Activated CD4-positive, CD25-positive, alpha-beta regulatory T cell treated with anti-CD3 and anti-CD28 coated beads, Interleukin-2, amount 50 U/mL, for 72 hours (primary cell): Measurements from ENCODE around the gene SAMHD1.
A peak's percentile ranks its signal among the peaks of the same experiment; 100 is the strongest.
"Not testable (repeated sequence)": the region's sequence is repeated elsewhere in the genome, so short reads cannot be mapped to it uniquely, and the experiment has no call there.

ENCODE experiments used
- DNase-seq: peaks from one replicate; pipeline ENCODE4 v3.0.0; 2021

Gene SAMHD1

DNA sequence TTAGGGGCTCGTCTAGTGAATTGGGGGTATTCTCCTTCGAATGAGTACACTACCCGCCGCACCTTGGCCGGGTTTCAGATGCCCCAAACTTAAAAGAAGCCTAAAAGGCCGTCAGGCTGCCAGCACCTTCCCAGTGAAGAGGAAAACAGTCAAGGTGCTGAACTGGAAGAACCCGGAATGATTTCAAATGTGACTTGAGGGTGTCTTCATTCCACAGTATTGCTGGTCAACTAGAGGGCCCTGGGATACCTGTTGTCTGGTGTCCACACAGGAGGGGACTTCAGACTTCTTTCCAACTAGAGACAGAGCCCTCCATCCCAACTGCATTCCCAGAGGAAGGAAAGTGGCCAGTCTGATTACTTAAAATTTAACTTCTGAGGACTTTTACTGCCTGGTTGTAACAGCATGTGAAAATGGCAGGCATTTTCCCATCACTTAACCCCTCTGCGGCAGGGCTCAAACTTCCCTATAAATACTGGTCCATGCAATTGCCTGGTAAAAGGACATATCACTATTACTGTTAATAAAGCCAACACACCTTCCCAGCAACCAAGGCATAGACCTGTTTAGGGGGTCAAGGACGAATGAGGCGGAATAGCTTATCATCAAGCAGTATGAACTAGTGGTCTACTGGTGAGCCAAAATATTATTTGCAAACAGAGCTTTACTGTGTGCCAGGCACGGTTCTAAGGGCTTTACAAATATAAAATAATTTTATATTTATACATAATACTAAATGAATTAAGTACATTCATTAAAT is 651 bp upstream of the SAMHD1 start:
- no peak for DNase-seq

DNA sequence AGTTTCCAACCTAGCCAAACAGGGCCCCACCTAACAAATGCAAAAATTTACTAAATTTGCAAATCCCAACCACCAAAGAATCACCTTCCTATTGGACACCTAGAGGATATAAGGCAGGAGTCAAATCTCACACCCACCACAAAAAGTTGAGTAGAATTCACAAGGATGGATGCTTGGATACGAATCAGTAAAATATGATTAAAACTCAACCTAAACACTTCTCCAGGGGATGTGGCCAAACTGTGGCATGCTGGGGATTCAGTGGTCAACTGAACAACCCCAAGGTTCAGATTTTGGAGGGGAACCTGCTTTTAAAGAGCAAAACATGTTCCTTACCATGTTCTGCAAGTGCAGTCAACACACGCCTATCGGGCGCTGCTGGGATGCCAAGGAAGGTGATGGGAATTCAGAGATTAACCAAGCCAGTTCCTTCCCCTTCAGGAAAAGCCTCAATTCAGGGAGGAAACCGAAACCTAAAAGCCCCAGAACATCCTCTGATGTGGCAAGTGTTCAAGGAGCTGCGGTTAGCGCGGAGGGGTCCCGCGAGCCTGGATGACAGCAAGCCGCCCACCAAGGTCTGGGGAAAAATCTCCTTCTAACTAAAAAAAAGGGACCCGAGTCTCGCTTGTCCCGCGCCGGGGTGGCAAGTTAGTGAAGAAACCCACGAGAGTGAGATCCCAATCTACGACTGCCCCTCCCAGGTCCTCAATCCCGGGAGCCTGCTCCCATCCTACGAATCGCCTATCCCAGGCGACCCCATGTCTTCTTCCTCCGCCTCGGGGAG is 902 bp downstream of the SAMHD1 start:
- DNase-seq = no peak

DNA sequence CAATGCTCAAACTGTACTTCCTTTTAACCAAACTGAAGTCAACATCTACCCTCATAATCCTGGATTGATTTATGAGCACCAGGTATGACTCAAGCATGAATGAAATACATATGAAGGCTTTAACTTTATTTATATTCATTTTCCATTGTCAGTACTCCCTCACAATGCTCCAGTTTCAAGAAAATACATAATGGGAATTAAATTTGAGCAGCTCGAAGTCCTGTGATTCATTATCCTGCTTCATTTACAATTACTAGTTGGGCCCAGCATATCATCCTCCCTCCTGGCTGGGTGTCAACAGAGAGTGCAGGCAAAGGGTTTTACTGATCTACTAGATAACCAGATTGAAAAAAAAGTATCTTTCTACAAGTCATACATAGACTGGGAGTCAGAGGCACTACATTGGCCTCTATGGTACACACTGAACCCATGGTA is 10.1 kb downstream of the SAMHD1 start:
- no peak for DNase-seq

DNA sequence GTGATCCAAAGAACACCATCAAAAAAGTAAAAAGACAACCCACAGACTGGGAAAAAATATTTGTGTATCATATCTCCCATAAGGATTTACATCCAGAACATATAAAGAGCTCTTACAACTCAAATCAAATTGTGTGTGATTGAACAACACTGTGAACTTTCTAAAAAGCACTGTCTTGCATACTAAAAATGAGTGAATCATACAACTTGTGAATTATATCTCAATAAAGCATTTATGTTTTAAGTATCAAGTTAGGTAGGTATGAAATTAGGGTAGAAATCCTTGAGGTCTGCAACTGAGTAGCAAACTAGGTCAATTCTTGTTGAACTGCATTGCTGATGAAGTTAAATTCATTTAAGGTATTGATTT is 14.1 kb downstream of the SAMHD1 start:
- DNase-seq = no peak

DNA sequence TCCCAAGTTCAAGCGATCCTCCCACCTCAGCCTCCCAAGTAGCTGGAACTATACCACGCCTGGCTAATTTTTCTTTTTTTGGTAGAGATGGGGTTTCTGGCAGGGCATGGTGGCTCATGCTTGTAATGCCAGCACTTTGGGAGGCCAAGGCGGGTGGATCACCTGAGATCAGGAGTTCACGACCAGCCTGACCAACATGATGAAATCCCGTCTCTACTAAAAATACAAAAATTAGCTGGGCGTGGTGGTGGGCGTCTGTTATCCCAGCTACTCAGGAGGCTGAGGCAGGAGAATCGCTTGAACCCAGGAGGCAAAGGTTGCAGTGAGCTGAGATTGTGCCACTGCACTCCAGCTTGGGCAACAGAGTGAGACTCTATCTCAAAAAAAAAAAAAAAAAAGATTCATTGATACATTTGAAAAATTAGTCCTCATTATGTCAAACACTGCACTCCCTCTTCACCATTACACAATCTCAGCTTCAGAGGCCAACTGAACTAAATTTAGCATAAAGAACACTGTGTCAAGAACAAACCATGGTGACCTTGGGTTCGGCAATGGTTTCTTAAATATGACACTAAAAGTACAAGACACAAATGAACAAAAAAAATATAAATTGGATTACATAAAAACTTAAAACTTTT is 14.6 kb downstream of the SAMHD1 start:
- DNase-seq = not testable (repeated sequence)

DNA sequence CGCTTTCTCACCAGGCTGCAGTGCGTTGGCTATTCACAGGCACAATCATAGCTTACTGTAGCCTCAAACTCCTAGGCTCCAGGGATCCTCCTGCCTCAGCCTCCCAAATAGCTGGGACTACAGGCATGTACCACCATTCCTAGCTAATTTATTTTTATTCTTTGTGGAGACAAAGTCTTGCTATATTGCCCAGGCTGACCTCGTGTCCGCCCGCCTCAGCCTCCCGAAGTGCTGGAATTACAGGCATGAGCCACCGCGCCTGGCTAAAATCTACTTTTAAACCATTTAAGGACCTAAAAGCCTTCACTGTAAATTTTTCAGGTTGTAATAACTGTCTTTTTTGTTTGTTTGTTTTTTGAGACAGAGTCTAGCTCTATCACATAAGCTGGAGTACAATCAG is 15.2 kb downstream of the SAMHD1 start:
- DNase-seq = no peak

DNA sequence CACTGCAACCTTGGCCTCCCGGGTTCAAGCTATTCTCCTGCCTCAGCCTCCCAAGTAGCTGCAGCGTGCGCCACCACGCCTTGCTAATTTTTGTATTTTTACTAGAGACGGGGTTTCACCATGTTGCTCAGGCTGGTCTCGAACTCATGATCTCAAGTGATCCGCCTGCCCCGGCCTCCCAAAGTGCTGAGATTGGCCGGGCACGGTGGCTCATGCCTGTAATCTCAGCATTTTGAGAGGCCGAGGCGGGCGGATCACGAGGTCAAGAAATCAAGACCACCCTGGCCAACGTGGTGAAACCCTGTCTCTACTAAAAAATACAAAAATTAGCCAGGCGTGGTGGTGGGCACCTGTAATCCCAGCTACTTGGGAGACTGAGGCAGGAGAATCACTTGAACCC is 17.9 kb downstream of the SAMHD1 start:
- DNase-seq = not testable (repeated sequence)

DNA sequence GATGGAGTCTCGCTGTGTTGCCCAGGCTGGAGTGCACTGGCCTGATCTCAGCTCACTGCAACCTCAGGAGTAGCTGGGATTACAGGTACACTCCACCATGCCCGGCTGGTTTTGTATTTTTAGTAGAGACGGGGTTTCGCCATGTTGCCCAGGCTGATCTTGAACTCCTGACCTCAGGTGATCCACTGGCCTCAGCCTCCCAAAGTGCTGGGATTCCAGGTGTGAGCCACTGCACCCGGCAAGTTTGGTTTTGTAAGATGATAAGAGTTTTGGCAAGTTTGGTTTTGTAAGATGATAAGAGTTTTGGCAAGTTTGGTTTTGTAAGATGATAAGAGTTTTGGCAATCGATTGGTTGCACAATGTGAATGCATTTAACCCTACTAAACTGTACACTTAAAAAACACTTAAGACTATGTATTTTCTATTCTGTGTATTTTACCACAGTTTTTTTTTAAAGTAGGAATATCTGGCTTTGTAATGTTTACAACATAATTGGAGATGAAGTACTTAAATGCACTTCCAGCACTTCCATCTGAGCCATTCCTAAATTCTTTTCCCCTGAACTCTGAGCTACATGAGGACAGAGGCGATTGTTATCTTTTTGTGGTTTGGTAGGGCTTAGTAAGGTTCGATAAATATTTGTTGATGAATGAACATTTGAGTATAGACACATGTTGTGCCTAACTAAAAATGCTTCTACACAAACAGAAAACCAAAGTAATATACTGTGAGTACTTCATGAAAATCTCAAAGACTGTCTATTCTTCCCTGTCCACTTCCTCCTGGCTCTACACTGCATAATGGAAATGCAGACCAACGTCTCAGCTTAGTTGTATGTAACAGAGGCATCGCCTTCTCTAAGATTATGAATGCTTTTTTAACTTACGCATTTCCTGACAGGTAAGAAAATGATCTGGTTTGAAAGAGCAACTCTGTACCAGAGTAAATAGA is 18.8 kb downstream of the SAMHD1 start:
- DNase-seq = peak; percentile 7

DNA sequence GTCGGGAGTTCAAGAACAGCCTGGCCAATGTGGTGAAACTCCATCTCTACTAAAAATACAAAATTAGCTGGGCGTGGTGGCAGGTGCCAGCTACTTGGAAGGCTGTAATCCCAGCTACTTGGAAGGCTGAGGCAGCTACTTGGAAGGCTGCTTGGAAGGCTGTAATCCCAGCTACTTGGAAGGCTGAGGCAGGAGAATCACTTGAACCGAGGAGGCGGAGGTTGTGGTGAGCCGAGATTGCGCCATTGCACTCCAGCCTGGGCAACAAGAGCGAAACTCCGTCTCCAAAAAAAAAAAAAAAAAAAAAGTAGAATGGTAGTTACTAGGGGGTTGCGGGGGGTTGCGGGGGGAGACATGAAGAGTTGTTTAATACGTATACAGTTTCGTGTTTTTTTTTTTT is 19.4 kb downstream of the SAMHD1 start:
- DNase-seq = peak; percentile 3

DNA sequence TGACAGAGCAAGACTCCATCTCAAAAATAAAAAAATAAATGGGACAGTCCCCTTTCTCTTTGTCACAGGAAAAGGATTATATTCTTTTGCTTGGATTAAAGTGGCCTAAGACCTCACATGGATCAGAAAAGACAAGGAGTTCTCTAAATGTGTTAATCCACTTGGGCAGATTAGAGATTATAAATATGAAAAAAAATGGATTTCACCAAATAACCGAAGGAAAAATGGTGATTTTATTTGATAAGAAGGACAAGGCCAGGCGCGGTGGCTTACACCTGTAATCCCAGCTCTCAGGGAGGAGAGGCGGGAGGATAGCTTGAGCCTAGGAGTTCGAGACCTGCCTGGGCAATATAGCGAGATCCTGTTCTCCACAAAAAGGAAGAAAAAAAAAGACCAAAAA is 21.8 kb downstream of the SAMHD1 start:
- no peak for DNase-seq

DNA sequence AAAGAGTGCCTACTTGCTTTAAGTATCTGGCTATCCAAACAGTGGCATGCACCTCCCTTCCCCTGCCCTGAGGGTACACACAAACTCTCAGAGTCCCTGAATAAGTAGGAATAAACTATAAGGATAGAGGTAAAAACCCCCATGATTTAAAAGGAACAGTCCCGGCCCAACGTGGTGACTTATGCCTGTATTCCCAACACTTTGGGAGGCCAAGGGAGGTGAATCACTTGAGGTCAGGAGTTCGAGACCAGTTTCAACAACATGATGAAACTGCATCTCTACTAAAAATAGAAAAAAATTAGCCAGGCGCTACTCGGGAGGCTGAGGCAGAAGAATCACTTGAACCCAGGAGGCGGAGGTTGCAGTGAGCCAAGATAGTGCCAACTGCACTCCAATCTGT is 22.2 kb downstream of the SAMHD1 start:
- no peak for DNase-seq

DNA sequence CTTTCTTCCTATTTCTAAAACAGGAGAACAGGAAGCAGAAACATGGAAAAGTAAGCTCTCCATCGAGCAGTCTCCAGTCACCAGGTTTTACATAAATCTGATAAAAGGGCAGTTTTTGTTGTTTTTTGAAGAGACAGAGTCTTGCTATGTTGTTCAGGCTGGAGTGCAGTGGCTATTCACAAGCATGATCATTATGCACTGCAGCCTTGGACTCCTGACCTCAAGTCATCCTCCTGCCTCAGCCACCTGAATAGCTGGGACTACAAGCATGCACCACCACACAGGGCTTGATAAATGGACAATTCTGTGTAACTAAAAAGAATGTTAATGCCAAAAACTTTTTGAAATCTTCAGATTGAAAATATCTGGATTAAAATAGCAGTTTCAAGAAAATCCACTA is 23.8 kb downstream of the SAMHD1 start:
- no peak for DNase-seq

DNA sequence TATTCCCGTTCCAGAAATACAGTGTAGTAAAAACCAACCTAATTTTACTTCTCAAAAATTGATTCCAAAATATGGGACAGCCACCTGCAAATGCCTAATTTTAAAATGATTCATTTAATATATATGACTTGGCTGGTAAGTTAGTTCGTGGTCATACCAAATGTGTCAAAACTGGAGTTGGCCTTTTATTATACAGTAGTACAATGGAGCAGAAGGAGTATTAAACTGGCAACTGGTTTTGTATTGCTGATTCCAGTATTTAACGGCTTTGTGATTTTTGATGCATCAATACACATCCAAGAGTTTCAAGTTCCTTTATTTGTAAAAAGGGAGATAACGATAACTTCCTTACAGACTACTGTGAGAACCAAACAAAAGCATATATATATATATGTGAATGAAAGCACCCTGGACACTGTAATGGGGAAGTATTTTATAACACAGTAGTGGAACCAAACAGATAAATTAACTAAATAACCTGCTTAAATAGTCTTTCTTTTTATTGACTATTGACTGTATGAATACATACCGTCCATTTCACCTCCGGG is 24.8 kb downstream of the SAMHD1 start:
- DNase-seq = no peak

DNA sequence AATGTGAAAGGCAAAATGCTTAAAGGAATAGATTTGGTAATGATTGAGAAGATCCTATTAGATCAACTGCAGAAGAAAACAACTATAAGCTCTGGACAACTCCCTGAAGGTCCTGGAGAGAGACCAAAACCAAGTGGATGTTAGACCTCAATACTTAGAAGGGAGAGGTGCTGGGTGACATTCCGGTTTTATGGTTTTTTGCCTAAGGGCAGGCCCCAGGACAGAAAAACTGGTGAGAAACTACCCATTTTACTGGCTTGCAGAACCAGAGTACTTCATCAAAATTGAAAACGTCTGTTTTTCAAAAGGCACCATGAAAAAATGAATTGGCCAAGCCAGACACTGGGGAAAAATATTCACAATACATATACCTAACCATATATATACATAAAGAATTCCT is 26.3 kb downstream of the SAMHD1 start:
- DNase-seq = no peak

DNA sequence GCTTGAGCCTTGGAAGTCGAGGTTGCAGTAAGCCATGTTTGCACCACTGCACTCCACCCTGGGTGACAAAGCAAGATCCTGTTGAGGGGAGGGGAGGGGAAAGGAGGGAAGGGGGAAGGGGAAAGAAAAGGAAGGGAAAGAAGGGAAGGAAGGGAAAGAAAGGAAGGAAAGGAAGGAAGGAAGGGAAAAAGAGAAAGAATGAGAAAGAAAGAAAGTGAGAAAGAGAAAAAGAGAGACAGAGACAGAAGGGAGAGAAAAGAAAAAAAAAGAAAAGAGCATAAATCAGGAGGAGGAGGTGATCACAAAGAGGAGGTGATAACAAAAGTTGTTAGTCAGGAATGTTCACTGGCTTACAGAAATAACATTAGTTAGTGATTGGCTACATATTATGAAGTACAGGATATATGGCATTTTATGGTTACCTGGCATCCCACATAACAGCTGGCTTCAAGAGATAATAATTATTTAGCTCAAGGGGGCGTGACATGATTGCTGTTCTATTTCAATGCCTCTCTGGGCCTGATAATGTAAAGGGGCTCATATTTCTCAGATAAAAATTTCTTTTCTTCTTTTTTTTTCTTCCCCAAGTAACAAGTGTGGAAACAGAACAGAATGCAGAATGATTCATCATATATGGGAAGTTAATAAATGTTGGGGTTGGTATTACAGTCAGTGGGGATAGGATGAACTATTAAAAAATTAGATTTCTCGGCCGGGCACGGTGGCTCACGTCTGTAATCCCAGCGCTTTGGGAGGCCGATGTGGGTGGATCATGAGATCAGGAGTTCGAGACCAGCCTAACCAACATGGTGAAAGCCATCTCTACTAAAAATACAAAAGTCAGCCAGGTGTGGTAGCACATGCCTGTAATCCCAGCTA is 27.1 kb downstream of the SAMHD1 start:
- DNase-seq = no peak

DNA sequence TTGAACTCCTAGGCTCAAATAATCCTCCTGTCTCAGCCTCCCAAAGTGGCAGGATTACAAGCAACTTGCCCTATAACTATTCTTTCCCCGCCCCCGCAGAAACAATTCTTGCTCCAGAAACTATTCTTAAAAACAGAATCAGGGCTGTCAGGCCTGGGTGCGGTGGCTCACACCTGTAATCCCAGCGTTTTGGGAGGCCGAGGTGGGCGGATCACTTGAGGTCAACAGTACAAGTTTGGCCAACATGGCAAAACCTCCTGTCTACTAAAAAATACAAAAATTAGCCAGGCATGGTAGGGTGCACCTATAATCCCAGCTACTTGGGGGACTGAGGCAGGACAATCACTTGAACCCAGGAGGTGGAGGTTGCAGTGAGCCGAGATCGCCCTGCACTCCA is 31.2 kb downstream of the SAMHD1 start:
- DNase-seq = no peak

DNA sequence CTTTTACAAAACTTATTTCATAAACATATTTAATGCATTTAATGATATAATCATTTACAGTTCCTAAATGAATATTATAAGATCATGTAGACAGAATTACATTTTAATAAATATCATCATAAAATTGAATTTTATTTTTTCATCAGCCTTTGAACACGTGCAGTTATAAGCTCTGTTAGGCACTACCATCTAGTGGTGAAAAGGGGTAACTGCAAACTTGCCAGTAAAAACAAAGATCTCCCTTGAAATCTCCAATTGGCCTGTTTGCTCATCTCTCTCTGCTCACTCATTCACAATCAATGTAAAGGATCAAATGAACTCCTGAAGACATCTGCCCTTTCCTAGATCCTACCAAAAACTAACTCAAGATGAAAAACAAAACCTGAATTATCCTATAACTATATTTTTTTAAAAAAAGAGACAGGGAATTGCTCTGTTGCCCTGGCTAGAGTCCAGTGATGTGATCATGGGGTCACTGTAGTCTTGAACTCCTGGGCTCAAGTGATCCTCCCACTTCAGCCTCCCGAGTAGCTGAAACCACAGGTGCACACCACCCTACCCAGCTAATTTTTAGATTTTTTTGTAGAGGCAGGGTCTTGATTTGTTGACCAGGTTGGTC is 31.7 kb downstream of the SAMHD1 start:
- no peak for DNase-seq

DNA sequence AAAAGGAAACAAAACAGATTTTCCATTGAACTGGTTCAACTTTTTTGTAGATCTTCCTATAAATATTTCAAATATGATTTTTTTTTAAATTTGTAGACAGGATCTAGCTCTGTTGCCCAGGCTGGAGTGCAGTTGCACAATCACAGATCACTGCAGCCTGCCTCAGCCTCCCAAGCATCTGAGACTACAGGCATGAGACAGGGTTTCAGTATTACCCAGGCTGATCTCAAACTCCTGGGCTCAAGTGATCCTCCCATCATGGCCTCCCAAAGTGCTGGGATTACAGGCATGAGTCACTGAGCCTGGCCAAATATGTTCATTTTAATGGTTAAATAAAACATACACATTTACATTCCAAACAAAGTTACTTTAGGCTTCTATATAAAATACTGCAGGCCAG is 33.6 kb downstream of the SAMHD1 start:
- DNase-seq = no peak

DNA sequence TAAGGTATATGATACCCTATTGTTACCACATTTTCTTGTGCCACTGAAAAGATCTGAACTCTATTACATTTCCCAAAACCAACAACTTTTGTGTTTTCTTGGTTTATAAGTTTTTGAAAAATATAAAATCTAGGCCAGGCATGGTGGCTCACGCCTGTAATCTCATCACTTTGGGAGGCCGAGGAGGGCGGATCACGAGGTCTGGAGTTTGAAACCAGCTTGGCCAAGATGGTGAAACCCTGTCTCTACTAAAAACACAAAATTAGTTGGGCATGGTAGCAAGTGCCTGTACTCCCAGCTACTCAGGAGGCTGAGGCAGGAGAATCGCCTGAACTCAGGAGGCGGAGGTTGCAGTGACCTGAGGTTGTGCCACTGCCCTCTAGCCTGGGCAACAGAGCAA is 34.3 kb downstream of the SAMHD1 start:
- no peak for DNase-seq

DNA sequence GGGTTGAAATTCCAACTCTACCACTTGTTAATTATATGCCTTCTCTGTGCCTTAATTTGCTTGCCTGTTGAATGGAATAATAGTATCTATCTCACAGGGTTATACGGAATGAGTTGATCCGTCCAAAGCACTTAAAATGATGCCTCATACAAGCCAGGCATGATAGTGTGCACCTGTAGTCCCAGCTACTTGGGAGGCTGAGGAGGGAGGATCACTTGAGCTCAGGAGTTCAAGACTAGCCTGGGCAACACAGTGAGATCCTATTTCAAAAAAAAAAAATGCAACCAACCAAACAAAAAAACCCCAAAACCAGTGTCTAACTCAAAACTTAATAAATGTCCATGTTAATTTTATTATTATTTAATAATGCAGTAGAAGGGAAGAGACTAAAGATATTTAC is 35.3 kb downstream of the SAMHD1 start:
- DNase-seq = no peak

DNA sequence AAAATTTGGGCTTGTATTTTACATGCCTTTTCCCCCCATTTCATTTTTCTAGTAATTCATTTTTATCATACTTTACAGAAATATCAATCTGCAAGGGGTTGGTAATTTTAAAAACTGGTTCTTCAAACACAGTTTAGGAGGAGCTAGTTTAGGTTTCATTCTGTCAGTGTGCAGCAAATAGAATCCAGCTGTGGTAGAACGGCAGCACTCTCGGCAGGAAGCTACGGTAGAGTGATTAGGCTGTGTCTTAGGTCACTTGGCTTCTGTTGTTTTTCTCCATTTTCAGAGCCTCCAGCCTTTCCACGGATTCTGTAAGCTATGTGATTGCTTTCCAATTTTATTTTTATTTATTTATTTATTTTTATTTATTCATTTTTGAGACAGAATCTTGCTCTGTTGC is 42.9 kb downstream of the SAMHD1 start:
- DNase-seq = no peak
